ENCODE data around the gene ABCC3.

ABCC3 gene

GRCh38 chr17:50737118-50737698, 102.5 kb downstream of the ABCC3 start:
- DNase-seq (ENCODE audit: low read depth) = no peak

- DNase-seq (ENCODE audit: low read depth) = no peak
Observed at GRCh38 chr17:50739098-50739497, 104.4 kb downstream of the ABCC3 start.

Data from CMK (cell line).